H9 (cell line): ENCODE measurements around the gene CCNB1. TPM values are rescaled to one million over a fixed set of nuclear protein-coding genes. Genes with fewer than 3 reads are reported as not detected.

ENCODE experiments used
- DNase-seq: peaks from one replicate; pipeline ENCODE4 v3.0.0-alpha.2; 2017
- H2AFZ ChIP-seq: one replicate; pipeline ENCODE4 v1.6.1; 2013; ENCODE audit warnings: mild to moderate bottlenecking, low read length, control low read depth, moderate library complexity
- H2AK5ac ChIP-seq: 2 replicates; pipeline ENCODE4 v1.6.1; 2013; ENCODE audit warnings: low read length, control low read depth, mixed read lengths; ENCODE audit not compliant: insufficient read length
- H2BK120ac ChIP-seq: one replicate; pipeline ENCODE4 v1.6.1; 2013; ENCODE audit warnings: low read depth, mild to moderate bottlenecking, low read length, control low read depth, inconsistent platforms; ENCODE audit not compliant: poor library complexity, severe bottlenecking
- H2BK12ac ChIP-seq: 2 replicates; pipeline ENCODE4 v1.6.1; 2013; ENCODE audit warnings: low read length, control low read depth, mixed read lengths, low read depth; ENCODE audit not compliant: insufficient read length
- H2BK15ac ChIP-seq: 2 replicates; pipeline ENCODE4 v1.6.1; 2013; ENCODE audit warnings: low read depth, low read length, control low read depth
- H2BK20ac ChIP-seq: one replicate; pipeline ENCODE4 v1.6.1; 2013; ENCODE audit warnings: low read depth, mild to moderate bottlenecking, low read length, control low read depth, inconsistent platforms; ENCODE audit not compliant: poor library complexity, severe bottlenecking
- H2BK5ac ChIP-seq: 2 replicates; pipeline ENCODE4 v1.6.1; 2013; ENCODE audit warnings: low read length, control low read depth, mixed read lengths; ENCODE audit not compliant: insufficient read length
- H3K14ac ChIP-seq: 2 replicates; pipeline ENCODE4 v1.6.1; 2013; ENCODE audit warnings: low read length, control low read depth; ENCODE audit not compliant: insufficient read depth
- H3K18ac ChIP-seq: 2 replicates; pipeline ENCODE4 v1.6.1; 2013; ENCODE audit warnings: low read depth, mild to moderate bottlenecking, mixed read lengths, low read length, control low read depth; ENCODE audit not compliant: insufficient read length
- H3K23ac ChIP-seq: 2 replicates; pipeline ENCODE4 v1.6.1; 2013; ENCODE audit warnings: low read length, control low read depth, mixed read lengths, low read depth; ENCODE audit not compliant: insufficient read length
- H3K23me2 ChIP-seq: 2 replicates; pipeline ENCODE4 v1.6.1; 2013; ENCODE audit warnings: low read depth, mild to moderate bottlenecking, mixed read lengths, low read length, control low read depth; ENCODE audit not compliant: insufficient read length, poor library complexity, severe bottlenecking
- H3K27ac ChIP-seq: 2 replicates; pipeline ENCODE4 v1.5.1; 2013; ENCODE audit warnings: low read length, control low read depth, mixed read lengths, low read depth; ENCODE audit not compliant: insufficient read length
- H3K27me3 ChIP-seq: 2 replicates; pipeline ENCODE4 v1.6.1; 2013; ENCODE audit warnings: low read length, control low read depth, inconsistent platforms; ENCODE audit not compliant: insufficient read depth
- H3K4ac ChIP-seq: 2 replicates; pipeline ENCODE4 v1.6.1; 2013; ENCODE audit warnings: low read depth, mild to moderate bottlenecking, control low read depth, inconsistent platforms, low read length, moderate library complexity
- H3K4me1 ChIP-seq: 2 replicates; pipeline ENCODE4 v1.6.1; 2013; ENCODE audit warnings: low read length, control low read depth, inconsistent platforms; ENCODE audit not compliant: insufficient read depth
- H3K4me2 ChIP-seq: 2 replicates; pipeline ENCODE4 v1.6.1; 2013; ENCODE audit warnings: low read length, control low read depth, mixed read lengths; ENCODE audit not compliant: insufficient read length, insufficient read depth
- H3K56ac ChIP-seq: 2 replicates; pipeline ENCODE4 v1.6.1; 2013; ENCODE audit warnings: low read depth, mild to moderate bottlenecking, mixed read lengths, low read length, control low read depth; ENCODE audit not compliant: insufficient read length
- H3K79me1 ChIP-seq: 2 replicates; pipeline ENCODE4 v1.6.1; 2013; ENCODE audit warnings: low read depth, mild to moderate bottlenecking, moderate library complexity, low read length, control low read depth, inconsistent platforms; ENCODE audit not compliant: insufficient read depth, poor library complexity, severe bottlenecking
- H3K79me2 ChIP-seq: 2 replicates; pipeline ENCODE4 v1.6.1; 2013; ENCODE audit warnings: low read length, control low read depth, inconsistent platforms; ENCODE audit not compliant: insufficient read depth
- H3K9ac ChIP-seq: 2 replicates; pipeline ENCODE4 v1.6.1; 2013; ENCODE audit warnings: low read length, control low read depth, mixed read lengths; ENCODE audit not compliant: insufficient read length; ENCODE audit errors: extremely low read depth
- H3K9me3 ChIP-seq: one replicate; pipeline ENCODE4 v1.6.1; 2013; ENCODE audit warnings: low read depth, low read length, inconsistent platforms; ENCODE audit not compliant: control insufficient read depth
- H3T11ph ChIP-seq: one replicate; pipeline ENCODE4 v1.6.1; 2013; ENCODE audit warnings: mild to moderate bottlenecking, low read length, control low read depth, inconsistent platforms
- H4K20me1 ChIP-seq: one replicate; pipeline ENCODE4 v1.6.1; 2013; ENCODE audit not compliant: control insufficient read depth, insufficient read length, insufficient read depth
- H4K5ac ChIP-seq: 2 replicates; pipeline ENCODE4 v1.6.1; 2013; ENCODE audit warnings: low read depth, mild to moderate bottlenecking, mixed read lengths, low read length, control low read depth; ENCODE audit not compliant: insufficient read length
- H4K8ac ChIP-seq: replicated peaks from 2 replicates; pipeline ENCODE4 v1.6.1; 2013; ENCODE audit warnings: low read length, control low read depth, mixed read lengths, low read depth; ENCODE audit not compliant: insufficient read length
- H4K91ac ChIP-seq: 2 replicates; pipeline ENCODE4 v1.6.1; 2013; ENCODE audit warnings: low read depth, mild to moderate bottlenecking, moderate library complexity, mixed read lengths, low read length, control low read depth; ENCODE audit not compliant: insufficient read length
- H3K27ac Mint-ChIP-seq, 3 experiments: 2 replicates in 2 of 3; 3 replicates in 1 of 3; pipeline ENCODE4 v1.8.0; 2020 to 2021; ENCODE audit warnings: mixed read lengths in 3 of 3, mild to moderate bottlenecking in 1 of 3, moderate library complexity in 1 of 3
- H3K27me3 Mint-ChIP-seq: 2 replicates; pipeline ENCODE4 v1.8.0; 2021; ENCODE audit warnings: low read depth, mild to moderate bottlenecking, moderate library complexity, mixed read lengths
- H3K36me3 Mint-ChIP-seq, 3 experiments: 2 replicates in 2 of 3; 3 replicates in 1 of 3; pipeline ENCODE4 v1.8.0; 2020 to 2021; ENCODE audit warnings: low read depth in 3 of 3, mixed read lengths in 3 of 3; ENCODE audit not compliant: insufficient read depth in 1 of 3
- H3K4me1 Mint-ChIP-seq, 2 experiments: 2 replicates each; pipeline ENCODE4 v1.8.0; 2020; ENCODE audit warnings: mixed read lengths in 2 of 2
- H3K4me3 Mint-ChIP-seq, 2 experiments: 2 replicates in 1 of 2; 3 replicates in 1 of 2; pipeline ENCODE4 v1.8.0; 2020 to 2021; ENCODE audit warnings: mild to moderate bottlenecking in 2 of 2, mixed read lengths in 2 of 2, moderate library complexity in 1 of 2
- H3K9me3 Mint-ChIP-seq, 2 experiments: 2 replicates in 1 of 2; 3 replicates in 1 of 2; pipeline ENCODE4 v1.8.0; 2020; ENCODE audit warnings: mild to moderate bottlenecking in 2 of 2, mixed read lengths in 2 of 2, moderate library complexity in 1 of 2
- WGBS: extraction: QIAGEN DNeasy Blood & Tissue Kit; methylation state at CpG from one replicate; pipeline ENCODE4 v1.1.7; 2013; ENCODE audit warnings: missing lambda C conversion rate, low lambda C conversion rate, mixed read lengths; ENCODE audit not compliant: insufficient read length; ENCODE audit errors: extremely low coverage; 5-methylcytosine and 5-hydroxymethylcytosine counted together
- total RNA-seq: library from RNA; stranded (reverse); gene quantifications from 2 replicates; pipeline ENCODE4 v1.2.1, GENCODE V29; 2021
- TF ChIP-seq, protein P1 (sequence below): fragments of 200-600 bp; sonication (generic); conservative IDR thresholded peaks from 3 replicates; pipeline ENCODE4 v1.8.0; 2021; ENCODE audit warnings: antibody characterized with exemption, mild to moderate bottlenecking

The CCNB1 gene
- total RNA-seq, 1 experiment from 2014 or later: 310 TPM

DNA sequence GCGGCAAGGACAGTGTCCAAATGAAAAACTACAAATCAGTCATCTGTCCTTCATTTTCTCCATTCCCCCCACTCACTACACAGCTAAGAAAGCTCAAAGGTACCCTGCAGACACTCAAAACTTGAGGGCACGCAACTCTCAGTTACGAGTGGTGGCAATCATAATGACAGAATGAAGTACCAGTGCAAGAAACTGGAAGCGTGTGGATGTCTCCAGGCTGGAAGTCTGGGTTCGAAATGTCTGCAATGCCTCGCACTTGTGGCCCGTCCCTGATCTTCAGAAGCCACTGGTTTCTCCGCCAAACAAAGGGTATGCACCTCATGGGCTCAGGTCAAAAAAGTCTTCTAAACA lies 21.8 kb downstream of the CCNB1 start:
- Histone ChIP-seq H4K5ac (no peak overlapping the region), H3K79me1 (no peaks in the 10 kb centered on the region), H3K23me2 (peaks cover 9% of the 10 kb centered on the region), H3K56ac (no peak overlapping the region), H3K27ac (peak overlapping the region; percentile 13), H3T11ph (no peak overlapping the region), H2AFZ (no peak overlapping the region), H3K9ac (peak overlapping the region; percentile 82), H3K18ac (peak overlapping the region; percentile 93), H3K27me3 (no peaks in the 10 kb centered on the region), H2BK5ac (no peak overlapping the region), H3K4me1 (no peaks in the 10 kb centered on the region), H3K79me2 (no peaks in the 10 kb centered on the region), H2BK15ac (no peak overlapping the region), H3K4ac (peak overlapping the region; percentile 35; the same call in 1 of the 2 replicates), H3K23ac (no peak overlapping the region), H3K9me3 (no peaks in the 10 kb centered on the region), H2BK12ac (no peak overlapping the region), H2BK120ac (no peak overlapping the region), H3K4me2 (peak overlapping the region; percentile 76), H2BK20ac (no peak overlapping the region), H4K20me1 (no peaks in the 10 kb centered on the region), H3K14ac (peak overlapping the region; percentile 89; the same call in 1 of the 2 replicates), H4K91ac (no peak overlapping the region), H2AK5ac (no peak overlapping the region), H4K8ac (no peak overlapping the region)
- H3K27me3 Mint-ChIP-seq: no peaks in the 10 kb centered on the region
- DNase-seq: no peak
- TF ChIP-seq, protein P1, sequence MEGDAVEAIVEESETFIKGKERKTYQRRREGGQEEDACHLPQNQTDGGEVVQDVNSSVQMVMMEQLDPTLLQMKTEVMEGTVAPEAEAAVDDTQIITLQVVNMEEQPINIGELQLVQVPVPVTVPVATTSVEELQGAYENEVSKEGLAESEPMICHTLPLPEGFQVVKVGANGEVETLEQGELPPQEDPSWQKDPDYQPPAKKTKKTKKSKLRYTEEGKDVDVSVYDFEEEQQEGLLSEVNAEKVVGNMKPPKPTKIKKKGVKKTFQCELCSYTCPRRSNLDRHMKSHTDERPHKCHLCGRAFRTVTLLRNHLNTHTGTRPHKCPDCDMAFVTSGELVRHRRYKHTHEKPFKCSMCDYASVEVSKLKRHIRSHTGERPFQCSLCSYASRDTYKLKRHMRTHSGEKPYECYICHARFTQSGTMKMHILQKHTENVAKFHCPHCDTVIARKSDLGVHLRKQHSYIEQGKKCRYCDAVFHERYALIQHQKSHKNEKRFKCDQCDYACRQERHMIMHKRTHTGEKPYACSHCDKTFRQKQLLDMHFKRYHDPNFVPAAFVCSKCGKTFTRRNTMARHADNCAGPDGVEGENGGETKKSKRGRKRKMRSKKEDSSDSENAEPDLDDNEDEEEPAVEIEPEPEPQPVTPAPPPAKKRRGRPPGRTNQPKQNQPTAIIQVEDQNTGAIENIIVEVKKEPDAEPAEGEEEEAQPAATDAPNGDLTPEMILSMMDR: no peak
- H3K36me3 Mint-ChIP-seq: peaks cover 7 to 12% (median 12%) of the 10 kb centered on the region in 3 experiments; a peak in 6 of 7 replicates
- no CpG with 5 or more reads among the region's 8 CpGs for WGBS
- H3K9me3 Mint-ChIP-seq: no peaks in the 10 kb centered on the region
- peak overlapping the region; percentile 91 to 100 (median 98) for H3K27ac Mint-ChIP-seq
- H3K4me1 Mint-ChIP-seq: peaks cover 9 to 12% of the 10 kb centered on the region in 2 experiments
- peak overlapping the region; percentile 92 to 97 for H3K4me3 Mint-ChIP-seq
